ENCODE data around the gene SPP2.

GRCh38 chr2:234032279-234032856, 18.1 kb upstream of the SPP2 start:
- TF ChIP-seq, protein P1, sequence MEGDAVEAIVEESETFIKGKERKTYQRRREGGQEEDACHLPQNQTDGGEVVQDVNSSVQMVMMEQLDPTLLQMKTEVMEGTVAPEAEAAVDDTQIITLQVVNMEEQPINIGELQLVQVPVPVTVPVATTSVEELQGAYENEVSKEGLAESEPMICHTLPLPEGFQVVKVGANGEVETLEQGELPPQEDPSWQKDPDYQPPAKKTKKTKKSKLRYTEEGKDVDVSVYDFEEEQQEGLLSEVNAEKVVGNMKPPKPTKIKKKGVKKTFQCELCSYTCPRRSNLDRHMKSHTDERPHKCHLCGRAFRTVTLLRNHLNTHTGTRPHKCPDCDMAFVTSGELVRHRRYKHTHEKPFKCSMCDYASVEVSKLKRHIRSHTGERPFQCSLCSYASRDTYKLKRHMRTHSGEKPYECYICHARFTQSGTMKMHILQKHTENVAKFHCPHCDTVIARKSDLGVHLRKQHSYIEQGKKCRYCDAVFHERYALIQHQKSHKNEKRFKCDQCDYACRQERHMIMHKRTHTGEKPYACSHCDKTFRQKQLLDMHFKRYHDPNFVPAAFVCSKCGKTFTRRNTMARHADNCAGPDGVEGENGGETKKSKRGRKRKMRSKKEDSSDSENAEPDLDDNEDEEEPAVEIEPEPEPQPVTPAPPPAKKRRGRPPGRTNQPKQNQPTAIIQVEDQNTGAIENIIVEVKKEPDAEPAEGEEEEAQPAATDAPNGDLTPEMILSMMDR (IDR thresholded peaks at IDR 0.05) = no peak
- TF ChIP-seq POLR2A (IDR thresholded peaks at IDR 0.05) = no peak

Data from tibial nerve (tissue), 3 donors.